ENCODE measurements around the gene RAMP2. TPM values are rescaled to one million over a fixed set of nuclear protein-coding genes. Genes with fewer than 3 reads are reported as not detected.

The RAMP2 gene
- total and polyA plus RNA-seq, 2 of the 13 experiments (the other 11 are each of a cell fraction or from before 2014, with no cell fraction given), result 1.4 to 5.2 TPM

GRCh38 chr17:42744806-42745617 lies 16.0 kb upstream of the RAMP2 start, which contains the start of gene EZH1 (continued):
- TF ChIP-seq ZGPAT (CRISPR knock-in tag; IDR thresholded peaks at IDR 0.05) (peak; percentile 91), XRCC5 (optimal IDR thresholded peaks at IDR 0.05; ENCODE audit: low read length) (no peak), SP4 (CRISPR knock-in tag; IDR thresholded peaks at IDR 0.05) (peak; percentile 81), ZNF784 (CRISPR knock-in tag; IDR thresholded peaks at IDR 0.05; ENCODE audit: borderline replicate concordance) (no peak), ZNF292 (CRISPR knock-in tag; IDR thresholded peaks at IDR 0.05; ENCODE audit: borderline replicate concordance, low read depth) (peak; percentile 37; the same call in 1 of the 2 replicates), ZNF20 (CRISPR knock-in tag; IDR thresholded peaks at IDR 0.05) (no peak), PHF21A (CRISPR knock-in tag; IDR thresholded peaks at IDR 0.05) (peak; percentile 91), HNF4A (CRISPR knock-in tag; IDR thresholded peaks at IDR 0.05) (no peak), ZNF18 (CRISPR knock-in tag; IDR thresholded peaks at IDR 0.05; ENCODE audit: insufficient replicate concordance) (peak; percentile 89), HBP1 (CRISPR knock-in tag; IDR thresholded peaks at IDR 0.05; ENCODE audit: low read depth) (peak; percentile 83; the same call in 1 of the 2 replicates), ZNF160 (CRISPR knock-in tag; IDR thresholded peaks at IDR 0.05) (peak; percentile 82), SRSF4 (IDR thresholded peaks at IDR 0.05; ENCODE audit: low read depth, low read length, poor library complexity, severe bottlenecking) (peak; percentile 54), TBX3 (IDR thresholded peaks at IDR 0.05; ENCODE audit: borderline replicate concordance) (no peak), ZNF605 (CRISPR knock-in tag; IDR thresholded peaks at IDR 0.05) (peak; percentile 98), ZNF331 (CRISPR knock-in tag; IDR thresholded peaks at IDR 0.05) (peak; percentile 90), ZNF709 (CRISPR knock-in tag; IDR thresholded peaks at IDR 0.05) (no peak; the same call in 1 of the 2 replicates)
- TF ChIP-seq, protein P1, sequence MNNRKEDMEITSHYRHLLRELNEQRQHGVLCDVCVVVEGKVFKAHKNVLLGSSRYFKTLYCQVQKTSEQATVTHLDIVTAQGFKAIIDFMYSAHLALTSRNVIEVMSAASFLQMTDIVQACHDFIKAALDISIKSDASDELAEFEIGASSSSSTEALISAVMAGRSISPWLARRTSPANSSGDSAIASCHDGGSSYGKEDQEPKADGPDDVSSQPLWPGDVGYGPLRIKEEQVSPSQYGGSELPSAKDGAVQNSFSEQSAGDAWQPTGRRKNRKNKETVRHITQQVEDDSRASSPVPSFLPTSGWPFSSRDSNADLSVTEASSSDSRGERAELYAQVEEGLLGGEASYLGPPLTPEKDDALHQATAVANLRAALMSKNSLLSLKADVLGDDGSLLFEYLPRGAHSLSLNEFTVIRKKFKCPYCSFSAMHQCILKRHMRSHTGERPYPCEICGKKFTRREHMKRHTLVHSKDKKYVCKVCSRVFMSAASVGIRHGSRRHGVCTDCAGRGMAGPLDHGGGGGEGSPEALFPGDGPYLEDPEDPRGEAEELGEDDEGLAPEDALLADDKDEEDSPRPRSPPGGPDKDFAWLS (CRISPR knock-in tag; IDR thresholded peaks at IDR 0.05; ENCODE audit: borderline replicate concordance), result no peak; the same call in 1 of the 2 replicates
